HG03060 (cell line): ENCODE measurements around the gene STXBP1.
"Not testable (repeated sequence)": the region's sequence is repeated elsewhere in the genome, so short reads cannot be mapped to it uniquely, and the experiment has no call there.

Experiments used
- ATAC-seq: cut with Tn5 transposase; IDR thresholded peaks from one replicate; pipeline ENCODE4 v1.9.1; 2021; ENCODE audit warnings: low read depth, moderate number of reproducible peaks; ENCODE audit not compliant: unreplicated experiment

Gene STXBP1

DNA sequence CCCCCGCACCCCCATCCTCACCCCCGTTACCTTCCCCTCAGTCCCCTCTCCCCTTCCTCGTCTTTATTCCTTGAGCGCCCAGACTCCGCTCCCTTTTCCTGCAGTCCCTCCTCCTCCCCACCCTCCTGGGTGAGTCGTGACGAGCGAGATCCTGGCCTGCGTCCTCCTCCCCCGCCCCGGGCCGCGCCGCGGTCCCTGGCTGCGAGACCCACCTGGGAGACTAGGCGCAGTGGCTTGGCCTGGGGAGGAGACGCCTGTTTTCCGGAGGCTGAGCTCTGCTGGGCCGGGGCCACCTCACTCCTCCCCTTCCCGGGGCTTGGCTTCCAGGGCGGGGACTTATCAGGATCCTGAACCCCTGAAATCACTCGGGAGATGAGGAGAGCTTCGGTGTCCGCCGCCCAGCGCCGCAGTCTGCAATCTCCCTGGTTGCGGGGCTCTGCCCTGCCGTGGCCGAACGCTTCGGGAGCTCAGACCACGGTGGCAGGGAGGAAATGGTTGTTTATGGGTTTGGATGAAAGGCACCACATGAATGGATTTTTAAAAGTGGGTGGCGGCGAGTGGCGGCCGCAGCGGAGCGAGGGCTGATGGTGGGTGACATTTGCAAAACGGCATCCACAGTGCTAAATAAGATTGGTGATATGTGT, 984 bp downstream of the STXBP1 start:
- ATAC-seq: no peak

DNA sequence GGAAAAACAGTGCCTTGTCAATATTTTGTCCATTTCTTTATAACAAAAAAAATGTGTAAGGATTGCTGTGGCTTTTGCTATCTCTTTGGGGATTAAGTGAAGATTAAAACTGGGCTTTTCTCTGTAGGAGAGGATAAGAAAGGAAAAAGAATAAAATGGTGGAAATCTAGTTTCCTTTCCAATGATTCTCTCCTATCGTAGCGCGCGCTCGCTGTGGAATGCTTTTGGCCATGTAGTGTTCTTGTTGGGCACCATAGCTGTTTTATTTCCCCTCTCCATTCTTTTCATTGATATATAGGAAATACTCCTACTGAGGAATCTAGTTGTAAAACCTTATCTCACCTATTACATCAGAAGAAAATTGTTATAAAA, 1.5 kb downstream of the STXBP1 start:
- ATAC-seq: no peak

DNA sequence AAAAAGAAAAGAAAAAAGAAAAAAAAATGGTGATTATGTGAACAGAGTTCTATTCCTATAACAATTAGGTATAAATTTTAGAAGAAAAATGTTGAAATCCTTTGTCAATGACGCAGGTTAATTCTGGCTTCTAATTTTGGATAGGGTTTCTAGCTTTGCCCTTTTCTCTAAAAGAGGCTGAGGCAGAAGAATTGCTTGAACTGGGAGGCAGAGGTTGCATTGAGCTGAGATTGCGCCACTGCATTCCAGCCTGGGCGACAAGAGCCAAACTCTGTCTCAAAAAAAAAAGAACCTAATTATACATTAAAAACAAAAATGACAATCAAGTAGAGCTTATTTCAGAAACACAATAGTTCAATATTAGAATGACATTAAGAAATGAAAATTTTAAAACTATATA, 2.9 kb downstream of the STXBP1 start:
- ATAC-seq: no peak

DNA sequence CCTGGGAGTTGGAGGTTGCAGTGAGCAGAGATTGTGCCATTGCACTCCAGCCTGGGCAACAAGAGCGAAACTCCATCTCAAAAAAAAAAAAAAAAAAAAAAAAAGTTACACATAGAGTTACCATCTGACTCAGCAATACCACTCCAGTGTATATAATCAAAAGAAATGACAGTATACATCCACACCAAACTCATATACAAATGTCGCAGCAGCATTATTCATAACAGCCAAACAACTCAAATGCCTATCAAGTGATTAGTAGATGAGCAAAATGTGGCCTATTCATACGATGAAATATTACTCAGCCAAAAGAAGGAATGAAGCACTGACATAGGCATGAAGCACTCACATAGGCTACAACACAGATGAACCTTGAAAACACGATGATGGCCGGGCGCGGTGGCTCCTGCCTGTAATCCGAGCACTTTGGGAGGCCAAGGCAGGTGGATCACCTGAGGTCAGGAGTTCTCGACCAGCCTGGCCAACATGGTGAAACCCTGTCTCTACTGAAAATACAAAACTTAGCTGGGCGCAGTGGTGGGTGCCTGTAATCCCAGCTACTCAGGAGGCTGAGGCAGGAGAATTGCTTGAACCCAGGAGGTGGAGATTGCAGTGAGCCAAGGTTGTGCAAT, 9.4 kb downstream of the STXBP1 start:
- ATAC-seq: not testable (repeated sequence)

DNA sequence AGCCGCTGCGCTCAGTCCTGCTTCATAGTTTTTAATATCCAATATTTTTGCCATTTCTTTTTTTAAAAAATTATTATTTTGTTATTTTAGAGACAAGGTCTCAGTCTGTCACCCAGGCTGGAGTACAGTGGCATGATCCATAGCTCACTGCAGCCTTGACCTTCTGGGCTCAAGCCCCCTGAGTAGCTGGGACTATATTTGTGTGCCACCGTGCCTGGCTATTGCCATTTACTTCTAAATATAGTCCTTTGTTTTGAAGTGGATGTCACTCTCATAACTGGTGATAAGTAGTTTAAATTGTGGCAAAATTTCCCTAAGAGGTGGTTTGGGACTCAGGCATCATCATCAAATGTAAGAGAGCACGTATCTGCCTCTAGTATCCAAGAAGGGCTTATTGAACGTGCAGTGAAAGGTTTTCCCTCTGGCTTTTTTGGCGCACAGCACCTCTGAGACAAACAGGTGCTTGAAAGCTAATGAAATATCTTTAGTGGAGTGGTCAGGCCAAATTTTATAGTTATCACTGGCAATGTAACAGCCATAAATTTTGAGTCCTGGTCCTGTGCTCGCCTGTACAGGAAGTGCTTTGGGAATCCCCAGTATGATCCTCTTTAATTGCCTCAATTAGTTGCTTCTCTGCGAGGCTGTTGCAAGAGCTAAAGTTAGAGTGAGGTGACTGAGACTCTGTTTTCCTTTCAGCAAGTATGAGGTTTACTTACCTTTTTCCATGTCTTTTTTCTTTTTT, 14.8 kb downstream of the STXBP1 start:
- ATAC-seq: no peak

DNA sequence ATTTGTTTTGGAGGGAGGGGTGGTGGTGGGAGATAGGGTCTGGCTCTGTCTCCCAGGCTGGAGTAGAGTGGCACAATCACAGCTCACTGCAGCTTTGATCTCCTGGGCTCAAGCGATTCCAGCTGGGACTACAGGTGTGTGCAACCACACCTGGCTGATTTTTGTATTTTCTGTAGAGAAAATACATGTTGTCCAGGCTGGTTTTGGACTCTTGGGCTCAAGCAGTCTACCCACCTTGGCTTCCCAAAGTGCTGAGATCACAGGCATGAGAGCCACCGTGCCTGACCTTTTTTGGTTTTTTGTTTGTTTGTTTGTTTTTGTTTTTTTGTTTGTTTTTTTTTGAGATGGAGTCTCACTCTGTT, 15.4 kb downstream of the STXBP1 start:
- no peak for ATAC-seq

- no peak for ATAC-seq
These were observed 16.8 kb downstream of the STXBP1 start for GRCh38 chr9:127628758-127629467.

GRCh38 chr9:127629468-127630081, 17.5 kb downstream of the STXBP1 start:
- no peak for ATAC-seq

GRCh38 chr9:127633216-127633862, 21.3 kb downstream of the STXBP1 start:
- no peak for ATAC-seq

- no peak for ATAC-seq
These were observed 21.9 kb downstream of the STXBP1 start for GRCh38 chr9:127634021-127634420.

DNA sequence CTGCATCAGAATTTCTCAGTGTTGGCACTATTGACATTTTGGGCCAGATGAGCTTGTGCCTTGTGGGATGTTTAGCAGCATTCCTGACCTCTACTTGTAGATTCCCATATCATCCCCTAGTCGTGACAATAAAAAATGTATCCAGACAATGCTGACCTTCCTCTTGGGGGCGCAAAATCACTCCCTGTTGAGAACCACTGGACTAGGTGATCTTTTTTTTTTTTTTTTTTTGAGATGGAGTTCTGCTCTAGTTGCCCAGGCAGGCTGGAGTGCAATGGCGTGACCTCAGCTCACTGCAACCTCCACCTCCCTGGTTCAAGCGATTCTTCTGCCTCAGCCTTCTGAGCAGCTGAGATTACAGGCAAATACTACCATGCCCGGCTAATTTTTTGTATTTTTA, 22.6 kb downstream of the STXBP1 start:
- ATAC-seq: no peak

DNA sequence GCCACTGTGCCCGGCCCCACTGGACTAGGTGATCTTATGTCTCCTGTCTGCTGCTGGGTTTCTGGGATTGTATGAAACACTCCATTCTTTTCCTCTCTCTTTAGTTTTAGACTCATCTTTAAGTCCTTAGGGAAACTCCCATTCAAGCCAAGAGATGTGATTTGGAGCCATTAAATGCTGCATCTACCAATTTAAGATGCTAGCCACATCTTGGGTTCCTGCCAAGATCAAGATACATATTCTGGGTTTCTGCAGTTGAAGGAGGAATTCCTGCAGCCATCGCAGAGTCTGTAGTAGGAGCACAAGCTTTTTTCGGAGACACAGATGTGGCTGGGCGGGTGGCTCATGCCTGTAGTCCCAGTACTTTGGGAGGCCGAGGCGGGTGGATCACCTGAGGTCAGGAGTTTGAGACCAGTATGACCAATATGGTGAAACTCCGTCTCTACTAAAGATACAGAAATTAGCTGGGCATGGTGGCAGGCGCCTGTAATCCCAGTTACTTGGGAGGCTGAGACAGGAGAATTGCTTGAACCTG, 23.2 kb downstream of the STXBP1 start:
- no peak for ATAC-seq

DNA sequence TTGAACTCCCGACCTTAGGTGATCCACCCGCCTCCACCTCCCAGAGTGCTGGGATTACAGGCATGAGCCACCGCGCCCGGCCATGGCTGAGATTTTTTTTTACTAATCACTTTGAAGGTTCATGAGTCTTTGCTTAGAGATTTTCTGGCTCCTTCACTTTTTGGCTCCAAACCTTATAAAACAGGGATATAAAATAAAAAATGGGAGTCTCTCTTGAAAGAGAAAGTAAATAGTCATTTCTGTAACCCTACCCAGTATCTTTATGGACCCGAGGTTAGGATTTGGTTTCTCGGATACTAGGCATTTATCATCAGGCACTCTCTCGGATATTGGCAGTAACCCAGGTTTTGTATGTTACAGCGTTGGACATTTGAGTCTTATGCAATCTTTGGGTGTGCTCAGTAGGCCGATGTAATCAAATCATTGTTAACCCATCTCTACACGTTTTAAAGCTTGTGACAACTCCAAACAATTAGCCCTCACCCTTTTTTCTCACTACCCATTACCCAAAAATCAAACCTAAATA, 25.3 kb downstream of the STXBP1 start:
- ATAC-seq: no peak

- no peak for ATAC-seq
These were observed 28.9 kb downstream of the STXBP1 start for GRCh38 chr9:127640908-127641545.

DNA sequence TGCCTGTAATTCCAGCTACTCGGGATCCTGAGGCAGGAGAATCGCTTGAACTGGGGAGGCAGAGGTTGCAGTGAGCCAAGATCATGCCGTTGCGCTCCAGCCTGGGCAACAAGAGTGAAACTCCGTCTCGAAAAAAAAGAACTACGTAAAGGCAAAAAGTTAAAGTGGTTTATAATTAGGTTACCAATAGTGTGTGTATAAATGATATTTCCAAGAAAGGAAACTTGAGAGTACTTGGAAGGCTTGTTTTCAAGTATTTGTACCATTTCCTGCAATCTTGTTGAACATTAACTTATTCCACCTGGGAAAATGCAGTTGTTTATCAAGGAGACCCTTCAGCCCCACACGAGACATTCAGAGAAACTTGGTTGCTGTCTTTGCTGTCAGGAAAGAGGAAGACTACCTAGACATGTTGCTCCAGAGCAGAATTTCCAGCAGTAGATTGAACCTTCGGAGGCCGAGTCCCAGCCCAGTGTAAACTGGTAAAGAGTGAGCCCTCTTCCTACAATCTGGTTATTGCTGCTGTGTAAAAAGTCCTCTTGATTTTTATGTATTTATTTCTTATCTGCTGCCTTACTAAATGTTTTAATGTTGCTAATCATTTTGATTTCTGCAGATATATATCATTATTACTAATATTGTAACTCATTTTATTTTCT, 30.1 kb downstream of the STXBP1 start:
- ATAC-seq: no peak

DNA sequence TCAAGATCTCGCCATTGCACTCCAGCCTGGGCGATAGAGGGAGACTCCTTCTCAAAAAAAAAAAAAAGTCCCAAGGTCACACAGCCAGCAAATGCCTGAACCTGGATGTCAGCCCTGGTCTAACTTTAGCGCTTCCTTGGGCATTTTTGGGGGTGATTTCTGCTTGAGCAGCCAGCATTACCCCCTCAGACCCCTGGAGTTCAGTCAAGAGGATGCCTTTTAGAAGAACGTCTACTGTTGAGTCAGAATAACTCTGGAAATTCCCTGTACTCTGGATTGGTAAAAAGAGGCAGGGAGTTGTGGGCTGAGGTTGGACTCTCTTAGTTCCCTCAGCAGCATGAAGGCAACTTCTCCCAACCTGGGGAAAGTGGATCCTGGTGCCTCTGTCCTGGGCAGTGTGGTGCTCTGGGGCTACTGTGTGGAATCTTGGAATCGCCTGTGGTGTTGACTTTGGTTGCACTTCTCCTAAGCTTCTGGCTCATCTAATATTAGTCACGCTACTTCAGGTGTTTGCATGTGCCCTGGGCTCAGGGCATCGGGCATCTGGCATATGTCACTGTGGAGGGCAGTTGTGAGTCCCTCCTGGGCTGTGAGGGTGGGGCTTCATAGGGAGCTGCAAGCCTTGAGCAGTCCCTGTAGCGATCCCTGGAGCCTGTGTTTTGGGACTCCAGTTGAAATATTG, 32.2 kb downstream of the STXBP1 start:
- no peak for ATAC-seq

GRCh38 chr9:127644943-127645342, 32.9 kb downstream of the STXBP1 start:
- ATAC-seq: no peak

DNA sequence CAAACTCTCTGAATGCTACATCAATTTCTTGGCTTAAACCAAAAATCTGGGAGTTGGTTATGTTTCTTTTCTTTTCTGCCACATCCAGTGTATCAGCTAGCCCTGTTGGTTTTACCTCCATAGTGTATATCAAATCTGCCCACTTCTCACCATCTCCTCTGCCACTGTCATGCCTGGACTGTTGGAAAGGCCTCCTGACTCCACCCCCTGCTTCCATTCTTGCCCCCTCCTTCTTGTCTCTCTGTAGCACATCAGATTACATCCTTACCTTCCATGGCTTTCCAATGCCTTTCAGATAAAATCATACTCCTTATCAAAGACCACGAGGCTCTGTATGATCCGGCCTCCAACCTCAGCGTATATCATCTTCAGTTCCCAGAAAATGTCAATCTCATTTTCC, 35.4 kb downstream of the STXBP1 start:
- ATAC-seq: no peak
